HepG2 (cell line): ENCODE data around the gene TMEM270.

Experiments used
- CHD2 ChIP-seq: IDR thresholded peaks from 2 replicates; pipeline ENCODE4 v1.6.1; 2011; ENCODE audit warnings: low read depth, low read length, improper control_type of control experiment
- FOXO1 ChIP-seq: sonication (generic); formaldehyde crosslinking; IDR thresholded peaks from 2 replicates; pipeline ENCODE4 v1.4.0; 2020; ENCODE audit warnings: missing genetic modification reagents
- MTA3 ChIP-seq: sonication (generic); formaldehyde crosslinking; IDR thresholded peaks from 2 replicates; pipeline ENCODE4 v1.4.0; 2020; ENCODE audit warnings: missing genetic modification reagents
- MXI1 ChIP-seq: IDR thresholded peaks from 3 replicates; pipeline ENCODE4 v1.6.1; 2012; ENCODE audit warnings: low read depth, low read length, inconsistent platforms, borderline replicate concordance
- NFYB ChIP-seq: sonication (generic); formaldehyde crosslinking; IDR thresholded peaks from 2 replicates; pipeline ENCODE4 v1.4.0; 2020; ENCODE audit warnings: missing genetic modification reagents
- SP4 ChIP-seq: sonication (generic); formaldehyde crosslinking; IDR thresholded peaks from 2 replicates; pipeline ENCODE4 v1.8.1; 2023; ENCODE audit warnings: mild to moderate bottlenecking, missing genetic modification reagents
- ZSCAN22 ChIP-seq: sonication (generic); formaldehyde crosslinking; IDR thresholded peaks from 2 replicates; pipeline ENCODE4 v1.4.0; 2020; ENCODE audit warnings: mild to moderate bottlenecking, missing genetic modification reagents
- TF ChIP-seq, protein P1 (sequence below): sonication (generic); formaldehyde crosslinking; IDR thresholded peaks from 2 replicates; pipeline ENCODE4 v1.4.0; 2020; ENCODE audit warnings: missing genetic modification reagents
- TF ChIP-seq, protein P2 (sequence below): sonication (generic); formaldehyde crosslinking; IDR thresholded peaks from 2 replicates; pipeline ENCODE4 v1.5.0; 2020; ENCODE audit warnings: mild to moderate bottlenecking, missing genetic modification reagents, moderate library complexity

DNA sequence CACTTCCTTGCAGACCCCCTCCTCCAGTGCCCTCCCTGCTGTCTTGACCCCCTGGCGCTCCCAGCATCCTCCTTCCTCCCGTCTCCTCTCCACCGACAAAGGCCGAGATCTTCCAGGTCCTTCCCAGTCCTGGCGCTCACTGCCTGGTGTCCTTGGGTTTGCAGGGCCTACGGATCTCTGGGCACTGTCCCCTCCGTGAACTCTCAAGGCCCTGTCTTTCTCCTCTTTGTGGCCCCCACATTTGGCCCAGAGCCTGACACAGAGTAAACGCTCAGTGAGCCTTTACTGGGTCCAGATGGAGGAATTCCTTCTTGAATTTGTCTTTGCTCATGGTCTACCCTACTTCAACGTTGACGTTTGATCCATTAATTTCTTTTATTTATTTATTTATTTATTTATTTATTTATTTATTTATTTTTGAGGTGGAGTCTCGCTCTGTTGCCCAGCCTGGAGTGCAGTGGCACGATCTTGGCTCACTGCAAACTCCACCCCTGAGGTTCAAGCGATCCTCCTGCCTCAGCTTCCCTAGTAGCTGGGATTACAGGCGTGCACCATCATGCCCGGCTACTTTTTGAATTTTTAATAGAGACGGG lies 29.7 kb downstream of the TMEM270 start:
- no peak for TF ChIP-seq CHD2
- TF ChIP-seq FOXO1 (CRISPR knock-in tag), result no peak
- TF ChIP-seq, protein P1, sequence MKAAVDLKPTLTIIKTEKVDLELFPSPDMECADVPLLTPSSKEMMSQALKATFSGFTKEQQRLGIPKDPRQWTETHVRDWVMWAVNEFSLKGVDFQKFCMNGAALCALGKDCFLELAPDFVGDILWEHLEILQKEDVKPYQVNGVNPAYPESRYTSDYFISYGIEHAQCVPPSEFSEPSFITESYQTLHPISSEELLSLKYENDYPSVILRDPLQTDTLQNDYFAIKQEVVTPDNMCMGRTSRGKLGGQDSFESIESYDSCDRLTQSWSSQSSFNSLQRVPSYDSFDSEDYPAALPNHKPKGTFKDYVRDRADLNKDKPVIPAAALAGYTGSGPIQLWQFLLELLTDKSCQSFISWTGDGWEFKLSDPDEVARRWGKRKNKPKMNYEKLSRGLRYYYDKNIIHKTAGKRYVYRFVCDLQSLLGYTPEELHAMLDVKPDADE (CRISPR knock-in tag), result no peak
- no peak for TF ChIP-seq MTA3
- TF ChIP-seq, protein P2, sequence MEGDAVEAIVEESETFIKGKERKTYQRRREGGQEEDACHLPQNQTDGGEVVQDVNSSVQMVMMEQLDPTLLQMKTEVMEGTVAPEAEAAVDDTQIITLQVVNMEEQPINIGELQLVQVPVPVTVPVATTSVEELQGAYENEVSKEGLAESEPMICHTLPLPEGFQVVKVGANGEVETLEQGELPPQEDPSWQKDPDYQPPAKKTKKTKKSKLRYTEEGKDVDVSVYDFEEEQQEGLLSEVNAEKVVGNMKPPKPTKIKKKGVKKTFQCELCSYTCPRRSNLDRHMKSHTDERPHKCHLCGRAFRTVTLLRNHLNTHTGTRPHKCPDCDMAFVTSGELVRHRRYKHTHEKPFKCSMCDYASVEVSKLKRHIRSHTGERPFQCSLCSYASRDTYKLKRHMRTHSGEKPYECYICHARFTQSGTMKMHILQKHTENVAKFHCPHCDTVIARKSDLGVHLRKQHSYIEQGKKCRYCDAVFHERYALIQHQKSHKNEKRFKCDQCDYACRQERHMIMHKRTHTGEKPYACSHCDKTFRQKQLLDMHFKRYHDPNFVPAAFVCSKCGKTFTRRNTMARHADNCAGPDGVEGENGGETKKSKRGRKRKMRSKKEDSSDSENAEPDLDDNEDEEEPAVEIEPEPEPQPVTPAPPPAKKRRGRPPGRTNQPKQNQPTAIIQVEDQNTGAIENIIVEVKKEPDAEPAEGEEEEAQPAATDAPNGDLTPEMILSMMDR, result no peak
- TF ChIP-seq NFYB (CRISPR knock-in tag), result no peak
- no peak for TF ChIP-seq SP4 (CRISPR knock-in tag)
- no peak for TF ChIP-seq ZSCAN22 (CRISPR knock-in tag)
- no peak for TF ChIP-seq MXI1
